Endodermal cell (in vitro differentiated cells): ENCODE results near the gene FAM222B. TPM values are rescaled to one million over a fixed set of nuclear protein-coding genes. Genes with fewer than 3 reads are reported as not detected.
A peak's percentile ranks its signal among the peaks of the same experiment; 100 is the strongest.

Experiments used
- DNase-seq: peaks from one replicate; pipeline ENCODE4 v3.0.0-alpha.2; 2017
- H3K27ac ChIP-seq: 2 replicates; pipeline ENCODE4 v1.5.1; 2013; ENCODE audit warnings: mild to moderate bottlenecking, low read depth, low read length, moderate library complexity
- H3K27me3 ChIP-seq: 2 replicates; pipeline ENCODE4 v1.6.1; 2013; ENCODE audit warnings: mild to moderate bottlenecking, low read length, moderate library complexity; ENCODE audit not compliant: insufficient read depth, control insufficient read depth, poor library complexity, severe bottlenecking
- H3K36me3 ChIP-seq: 2 replicates; pipeline ENCODE4 v1.7.0; 2013; ENCODE audit warnings: mild to moderate bottlenecking, low read length, moderate library complexity; ENCODE audit not compliant: control insufficient read depth, insufficient read depth
- H3K4me1 ChIP-seq: one replicate; pipeline ENCODE4 v1.7.0; 2013; ENCODE audit warnings: low read length; ENCODE audit not compliant: control insufficient read depth, insufficient read depth
- H3K4me3 ChIP-seq: 2 replicates; pipeline ENCODE4 v1.5.1; 2013; ENCODE audit warnings: mild to moderate bottlenecking, low read length, moderate library complexity
- H3K9ac ChIP-seq: 2 replicates; pipeline ENCODE4 v1.6.1; 2013; ENCODE audit warnings: mild to moderate bottlenecking, low read length, moderate library complexity; ENCODE audit not compliant: poor library complexity, severe bottlenecking; ENCODE audit errors: extremely low read depth
- H3K9me3 ChIP-seq: 2 replicates; pipeline ENCODE4 v1.6.1; 2013; ENCODE audit warnings: mild to moderate bottlenecking, low read length, moderate library complexity; ENCODE audit not compliant: control insufficient read depth
- H3K27ac Mint-ChIP-seq: 2 replicates; pipeline ENCODE4 v1.8.0; 2020; ENCODE audit warnings: mixed read lengths
- H3K27me3 Mint-ChIP-seq: 2 replicates; pipeline ENCODE4 v1.8.0; 2021; ENCODE audit warnings: mild to moderate bottlenecking, mixed read lengths; ENCODE audit not compliant: insufficient read depth
- H3K36me3 Mint-ChIP-seq: 2 replicates; pipeline ENCODE4 v1.8.0; 2020; ENCODE audit warnings: low read depth, mixed read lengths
- H3K4me1 Mint-ChIP-seq: 2 replicates; pipeline ENCODE4 v1.8.0; 2020; ENCODE audit warnings: mixed read lengths
- H3K4me3 Mint-ChIP-seq: 2 replicates; pipeline ENCODE4 v1.8.0; 2020; ENCODE audit warnings: mild to moderate bottlenecking, moderate library complexity, mixed read lengths
- H3K9me3 Mint-ChIP-seq: 2 replicates; pipeline ENCODE4 v1.8.0; 2020; ENCODE audit warnings: mild to moderate bottlenecking, mixed read lengths
- WGBS, 2 experiments: methylation state at CpG; one replicate each; pipeline versions ENCODE4 v1.1.5 to v1.1.7; 2013; ENCODE audit warnings: missing lambda C conversion rate in 2 of 2, mixed read lengths in 1 of 2; ENCODE audit not compliant: insufficient coverage in 1 of 2, insufficient read length in 1 of 2; 5-methylcytosine and 5-hydroxymethylcytosine counted together
- total RNA-seq, 2 donors: library from RNA; stranded (reverse); fragmentation: NEBNext Ultra II Directional in 1 of 2; extraction: Animal tissue kit (Norgen Biotek cat#: 25700) in 1 of 2; gene quantifications; 2 replicates in 1 of 2; 3 replicates in 1 of 2; pipeline ENCODE4 v1.2.1, GENCODE V29; 2021
- TF ChIP-seq, protein P1 (sequence below): fragments of 200-600 bp; sonication (generic); conservative IDR thresholded peaks from 2 replicates; pipeline ENCODE4 v1.5.0; 2021; ENCODE audit warnings: antibody characterized with exemption, mild to moderate bottlenecking

The FAM222B gene
- total RNA-seq, 2 donors from 2014 or later, result 59.2 to 75.7 TPM

GRCh38 chr17:28867276-28867675 lies 24.7 kb upstream of the FAM222B start:
- Mint-ChIP-seq H3K9me3 (no peaks in the 10 kb centered on the region), H3K36me3 (peaks cover 2% of the 10 kb centered on the region), H3K4me1 (peaks cover 18% of the 10 kb centered on the region), H3K4me3 (no peak overlapping the region), H3K27ac (no peak overlapping the region), H3K27me3 (peaks cover 2% of the 10 kb centered on the region)
- TF ChIP-seq, protein P1, sequence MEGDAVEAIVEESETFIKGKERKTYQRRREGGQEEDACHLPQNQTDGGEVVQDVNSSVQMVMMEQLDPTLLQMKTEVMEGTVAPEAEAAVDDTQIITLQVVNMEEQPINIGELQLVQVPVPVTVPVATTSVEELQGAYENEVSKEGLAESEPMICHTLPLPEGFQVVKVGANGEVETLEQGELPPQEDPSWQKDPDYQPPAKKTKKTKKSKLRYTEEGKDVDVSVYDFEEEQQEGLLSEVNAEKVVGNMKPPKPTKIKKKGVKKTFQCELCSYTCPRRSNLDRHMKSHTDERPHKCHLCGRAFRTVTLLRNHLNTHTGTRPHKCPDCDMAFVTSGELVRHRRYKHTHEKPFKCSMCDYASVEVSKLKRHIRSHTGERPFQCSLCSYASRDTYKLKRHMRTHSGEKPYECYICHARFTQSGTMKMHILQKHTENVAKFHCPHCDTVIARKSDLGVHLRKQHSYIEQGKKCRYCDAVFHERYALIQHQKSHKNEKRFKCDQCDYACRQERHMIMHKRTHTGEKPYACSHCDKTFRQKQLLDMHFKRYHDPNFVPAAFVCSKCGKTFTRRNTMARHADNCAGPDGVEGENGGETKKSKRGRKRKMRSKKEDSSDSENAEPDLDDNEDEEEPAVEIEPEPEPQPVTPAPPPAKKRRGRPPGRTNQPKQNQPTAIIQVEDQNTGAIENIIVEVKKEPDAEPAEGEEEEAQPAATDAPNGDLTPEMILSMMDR, result no peak
- H3K27me3 ChIP-seq, result no peaks in the 10 kb centered on the region
- H3K9ac ChIP-seq, result no peak overlapping the region
- H3K4me1 ChIP-seq, result no peaks in the 10 kb centered on the region
- no peaks in the 10 kb centered on the region for H3K36me3 ChIP-seq
- no peak for DNase-seq
- no peaks in the 10 kb centered on the region for H3K9me3 ChIP-seq
- no peak overlapping the region for H3K27ac ChIP-seq
- 93 to 99% methylated on average over 6 to 7 of the region's 7 CpGs for WGBS, 2 experiments
- no peak overlapping the region for H3K4me3 ChIP-seq

DNA sequence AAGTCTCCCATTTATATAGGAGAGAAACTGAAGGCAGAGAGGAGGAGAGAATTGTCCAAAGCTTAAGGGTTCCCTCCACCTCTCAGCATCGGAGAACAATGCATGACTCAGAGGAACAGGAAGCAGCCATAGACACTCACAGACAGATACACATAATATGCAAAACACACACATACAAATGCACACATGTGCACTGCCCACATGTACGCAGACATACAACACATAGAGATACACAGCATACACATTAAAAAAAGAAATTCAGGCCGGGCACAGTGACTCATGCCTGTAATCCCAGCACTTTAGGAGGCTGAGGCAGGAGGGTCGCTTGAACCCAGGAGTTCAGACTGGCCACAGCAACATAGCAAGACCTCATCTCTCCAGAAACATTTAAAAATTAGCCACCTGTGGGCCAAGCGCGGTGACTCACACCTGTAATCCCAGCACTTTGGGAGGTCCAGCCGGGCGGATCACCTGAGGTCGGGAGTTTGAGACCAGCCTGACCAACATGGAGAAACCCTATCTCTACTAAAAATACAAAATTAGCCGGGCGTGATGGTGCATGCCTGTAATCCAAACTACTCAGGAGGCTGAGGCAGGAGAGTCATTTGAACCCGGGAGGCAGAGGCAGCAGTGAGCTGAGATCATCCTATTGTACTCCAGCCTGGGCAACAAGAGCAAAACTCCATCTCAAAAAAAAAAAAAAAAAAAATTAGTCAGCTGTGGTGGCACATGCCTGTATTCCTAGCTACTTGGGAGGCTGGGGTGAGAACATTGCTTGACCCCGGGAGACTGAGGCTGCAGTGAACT lies 23.6 kb upstream of the FAM222B start:
- no peak overlapping the region for H3K4me3 Mint-ChIP-seq
- H3K36me3 Mint-ChIP-seq, result peaks cover 7% of the 10 kb centered on the region
- H3K27me3 ChIP-seq, result no peaks in the 10 kb centered on the region
- no peak for DNase-seq
- 91 to 93% methylated on average over 11 to 13 of the region's 13 CpGs for WGBS, 2 experiments
- H3K9ac ChIP-seq, result no peak overlapping the region
- H3K4me1 ChIP-seq, result no peaks in the 10 kb centered on the region
- H3K27ac Mint-ChIP-seq, result peak overlapping the region; percentile 16
- H3K27ac ChIP-seq, result no peak overlapping the region
- H3K4me1 Mint-ChIP-seq, result peaks cover 13% of the 10 kb centered on the region
- TF ChIP-seq, protein P1, result no peak
- no peak overlapping the region for H3K4me3 ChIP-seq
- H3K9me3 ChIP-seq, result no peaks in the 10 kb centered on the region
- no peaks in the 10 kb centered on the region for H3K36me3 ChIP-seq
- peaks cover 2% of the 10 kb centered on the region for H3K27me3 Mint-ChIP-seq
- H3K9me3 Mint-ChIP-seq, result no peaks in the 10 kb centered on the region

DNA sequence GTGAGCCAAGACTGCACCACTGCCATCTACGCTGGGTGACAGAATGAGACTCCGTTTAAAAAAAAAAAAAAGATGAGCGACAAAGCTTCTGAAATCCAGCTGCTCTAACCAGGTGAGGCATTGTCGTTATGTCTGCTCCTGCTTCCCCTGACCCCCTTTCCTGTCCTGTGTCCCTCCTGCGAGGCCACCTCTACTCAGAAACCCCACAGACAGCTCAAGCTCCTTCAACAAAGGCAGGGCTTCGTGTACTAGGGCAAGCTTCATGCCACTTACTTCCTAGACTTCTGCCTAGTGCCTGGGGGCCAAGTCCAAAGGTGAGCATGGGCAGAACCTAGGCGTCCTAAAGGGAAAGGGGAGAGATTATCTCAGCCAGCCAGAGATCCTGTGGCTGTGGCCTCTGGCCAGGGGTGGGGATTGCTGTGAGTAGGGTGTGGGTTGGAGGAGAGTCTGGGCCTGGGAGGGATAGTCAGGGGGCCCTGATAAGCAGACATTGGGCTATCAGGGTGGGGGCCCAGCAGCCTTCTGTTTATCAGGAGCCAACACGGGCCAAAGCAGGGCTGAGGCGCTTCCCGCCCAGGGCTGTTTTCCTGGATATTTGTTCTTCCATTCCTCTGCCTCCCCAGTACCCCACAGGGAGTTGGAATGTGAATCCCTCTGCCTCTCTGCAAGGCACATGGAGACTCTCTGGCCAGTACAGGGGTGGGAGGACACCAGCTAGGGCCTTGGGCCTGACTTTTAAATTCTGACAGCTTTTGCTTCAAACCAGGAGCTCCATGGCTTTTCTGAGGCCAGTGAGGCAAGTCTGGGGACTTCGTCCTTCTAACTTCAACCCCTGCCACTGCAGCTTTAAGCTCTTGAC lies 22.6 kb upstream of the FAM222B start:
- H3K9me3 ChIP-seq, result no peaks in the 10 kb centered on the region
- H3K9me3 Mint-ChIP-seq, result no peaks in the 10 kb centered on the region
- no peak overlapping the region for H3K4me3 ChIP-seq
- peaks cover 11% of the 10 kb centered on the region for H3K4me1 Mint-ChIP-seq
- peaks cover 5% of the 10 kb centered on the region for H3K36me3 ChIP-seq
- no peaks in the 10 kb centered on the region for H3K27me3 ChIP-seq
- no peak for DNase-seq
- H3K27ac ChIP-seq, result no peak overlapping the region
- H3K9ac ChIP-seq, result no peak overlapping the region
- H3K4me3 Mint-ChIP-seq, result no peak overlapping the region
- peaks cover 2% of the 10 kb centered on the region for H3K27me3 Mint-ChIP-seq
- no peaks in the 10 kb centered on the region for H3K4me1 ChIP-seq
- peaks cover 13% of the 10 kb centered on the region for H3K36me3 Mint-ChIP-seq
- 84 to 85% methylated on average over 9 to 11 of the region's 11 CpGs for WGBS, 2 experiments
- H3K27ac Mint-ChIP-seq, result peak overlapping the region; percentile 58
- TF ChIP-seq, protein P1, result no peak
